Glutamatergic neuron (in vitro differentiated cells): ENCODE measurements around the gene BUD23. TPM values are rescaled to one million over a fixed set of nuclear protein-coding genes. Genes with fewer than 3 reads are reported as not detected.

ENCODE experiments used
- DNase-seq: peaks from one replicate; pipeline ENCODE4 v3.0.0; 2022
- H3K27ac Mint-ChIP-seq: one replicate; pipeline ENCODE4 v1.8.0; 2020; ENCODE audit warnings: mild to moderate bottlenecking, mixed read lengths, inconsistent platforms; ENCODE audit not compliant: unreplicated experiment
- H3K27me3 Mint-ChIP-seq: one replicate; pipeline ENCODE4 v1.8.0; 2020; ENCODE audit warnings: mild to moderate bottlenecking, moderate library complexity, mixed read lengths, inconsistent platforms; ENCODE audit not compliant: unreplicated experiment
- H3K36me3 Mint-ChIP-seq: one replicate; pipeline ENCODE4 v1.8.0; 2020; ENCODE audit warnings: mild to moderate bottlenecking, mixed read lengths, inconsistent platforms; ENCODE audit not compliant: unreplicated experiment
- H3K4me1 Mint-ChIP-seq: one replicate; pipeline ENCODE4 v1.8.0; 2020; ENCODE audit warnings: mild to moderate bottlenecking, low read depth, mixed read lengths, inconsistent platforms; ENCODE audit not compliant: unreplicated experiment
- H3K4me3 Mint-ChIP-seq: one replicate; pipeline ENCODE4 v1.8.0; 2020; ENCODE audit warnings: mild to moderate bottlenecking, mixed read lengths, inconsistent platforms; ENCODE audit not compliant: unreplicated experiment
- H3K9me3 Mint-ChIP-seq: one replicate; pipeline ENCODE4 v1.8.0; 2020; ENCODE audit warnings: mild to moderate bottlenecking, moderate library complexity, mixed read lengths, inconsistent platforms; ENCODE audit not compliant: unreplicated experiment
- long read RNA-seq: library from polyadenylated mRNA; unstranded; transcript quantifications from one replicate; pipeline ENCODE4 v2.0.0, GENCODE V29; 2020; ENCODE audit not compliant: unreplicated experiment
- total RNA-seq: library from RNA; stranded (reverse); fragmentation: NEBNext Ultra II Directional; extraction: Animal tissue kit (Norgen Biotek cat#: 25700); gene quantifications from one replicate; pipeline ENCODE4 v1.2.1, GENCODE V29; 2021; ENCODE audit not compliant: unreplicated experiment
- TF ChIP-seq, protein P1 (sequence below): fragments of 200-600 bp; sonication (generic); IDR thresholded peaks from one replicate; pipeline ENCODE4 v1.5.0; 2021; ENCODE audit not compliant: partially characterized antibody, unreplicated experiment

Gene BUD23, protein sequence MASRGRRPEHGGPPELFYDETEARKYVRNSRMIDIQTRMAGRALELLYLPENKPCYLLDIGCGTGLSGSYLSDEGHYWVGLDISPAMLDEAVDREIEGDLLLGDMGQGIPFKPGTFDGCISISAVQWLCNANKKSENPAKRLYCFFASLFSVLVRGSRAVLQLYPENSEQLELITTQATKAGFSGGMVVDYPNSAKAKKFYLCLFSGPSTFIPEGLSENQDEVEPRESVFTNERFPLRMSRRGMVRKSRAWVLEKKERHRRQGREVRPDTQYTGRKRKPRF
- total RNA-seq = 42.6 TPM
- long read RNA-seq, transcript BUD23-201 (12 exons, 1,230 nt) = major isoform, 35 of 41 reads
- long read RNA-seq, partial matches to known transcripts = 2 of 41 reads
- long read RNA-seq, other reads (novel, unspliced or antisense) = 3 of 41 reads

DNA sequence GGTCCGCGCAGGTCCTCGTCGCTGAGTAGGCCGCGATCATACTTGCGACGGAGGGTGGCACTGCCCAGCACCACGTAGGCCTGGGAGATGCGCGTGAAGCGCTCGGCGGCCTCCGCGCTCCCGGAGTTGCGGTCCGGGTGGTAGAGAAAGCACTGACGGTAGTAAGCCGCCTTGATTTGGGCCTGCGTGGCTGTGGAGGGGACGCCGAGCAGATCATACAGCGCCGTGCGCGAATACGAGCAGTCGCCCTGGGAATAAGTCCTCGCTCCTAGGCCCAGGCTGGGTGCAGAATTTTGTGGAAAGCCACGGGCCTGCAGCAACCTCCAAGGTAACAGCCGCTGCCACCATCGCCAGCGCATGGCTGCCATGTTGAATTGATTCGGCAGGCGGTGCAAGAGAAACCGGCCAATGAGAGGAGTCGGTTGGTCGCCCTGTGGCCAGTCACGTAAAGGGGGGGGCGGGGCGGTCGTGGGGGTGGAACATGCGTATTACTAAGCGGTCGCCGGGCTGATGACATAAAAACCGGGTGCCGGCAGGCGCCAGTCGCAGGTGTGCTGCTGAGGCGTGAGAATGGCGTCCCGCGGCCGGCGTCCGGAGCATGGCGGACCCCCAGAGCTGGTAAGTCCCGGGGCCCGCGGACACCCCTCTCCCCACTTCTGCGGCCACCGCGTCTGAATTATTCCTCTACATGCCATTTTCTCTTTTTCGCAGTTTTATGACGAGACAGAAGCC lies at the start of gene BUD23, which contains the start of gene DNAJC30:
BUD23 (plus strand) TSS at position 542 of the 732 bp plus-strand sequence; CDS start at position 571, 29 bp downstream.
DNAJC30 (minus strand) TSS at position 398 of the 732 bp plus-strand sequence; CDS start at position 368, 30 bp downstream.
- H3K4me3 Mint-ChIP-seq = peak within 1 kb of the TSS; percentile 100

DNA sequence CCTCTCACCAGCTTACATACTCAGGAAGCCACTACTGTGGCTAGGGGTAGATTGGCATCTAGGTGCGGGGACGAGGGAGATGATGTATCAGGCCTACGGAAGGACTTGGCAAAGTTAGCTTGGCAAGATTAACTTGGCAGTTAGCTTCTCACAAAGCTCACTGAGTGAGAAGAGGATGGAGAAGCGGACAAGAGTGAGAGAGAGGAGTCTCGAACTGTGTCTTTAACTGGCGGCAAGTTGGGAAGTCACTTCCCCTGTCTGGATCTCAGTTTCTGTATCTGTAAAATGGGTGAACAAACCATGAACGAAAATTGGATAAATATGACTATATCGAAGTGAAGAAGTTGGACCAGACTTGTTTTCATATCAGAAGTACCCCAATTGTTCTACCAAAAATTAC lies 49.6 kb upstream of the BUD23 start:
- TF ChIP-seq, protein P1, sequence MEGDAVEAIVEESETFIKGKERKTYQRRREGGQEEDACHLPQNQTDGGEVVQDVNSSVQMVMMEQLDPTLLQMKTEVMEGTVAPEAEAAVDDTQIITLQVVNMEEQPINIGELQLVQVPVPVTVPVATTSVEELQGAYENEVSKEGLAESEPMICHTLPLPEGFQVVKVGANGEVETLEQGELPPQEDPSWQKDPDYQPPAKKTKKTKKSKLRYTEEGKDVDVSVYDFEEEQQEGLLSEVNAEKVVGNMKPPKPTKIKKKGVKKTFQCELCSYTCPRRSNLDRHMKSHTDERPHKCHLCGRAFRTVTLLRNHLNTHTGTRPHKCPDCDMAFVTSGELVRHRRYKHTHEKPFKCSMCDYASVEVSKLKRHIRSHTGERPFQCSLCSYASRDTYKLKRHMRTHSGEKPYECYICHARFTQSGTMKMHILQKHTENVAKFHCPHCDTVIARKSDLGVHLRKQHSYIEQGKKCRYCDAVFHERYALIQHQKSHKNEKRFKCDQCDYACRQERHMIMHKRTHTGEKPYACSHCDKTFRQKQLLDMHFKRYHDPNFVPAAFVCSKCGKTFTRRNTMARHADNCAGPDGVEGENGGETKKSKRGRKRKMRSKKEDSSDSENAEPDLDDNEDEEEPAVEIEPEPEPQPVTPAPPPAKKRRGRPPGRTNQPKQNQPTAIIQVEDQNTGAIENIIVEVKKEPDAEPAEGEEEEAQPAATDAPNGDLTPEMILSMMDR = no peak
- H3K4me3 Mint-ChIP-seq = no peak overlapping the region
- H3K36me3 Mint-ChIP-seq = no peaks in the 10 kb centered on the region
- H3K27ac Mint-ChIP-seq = no peak overlapping the region
- peaks cover 4% of the 10 kb centered on the region for H3K9me3 Mint-ChIP-seq
- no peaks in the 10 kb centered on the region for H3K4me1 Mint-ChIP-seq
- DNase-seq = no peak
- peaks cover 3% of the 10 kb centered on the region for H3K27me3 Mint-ChIP-seq

More for the DNA sequence above, at the start of gene BUD23, which contains the start of gene DNAJC30:
- DNase-seq = peak; percentile 96
- H3K36me3 Mint-ChIP-seq = peaks cover 4% of the 10 kb centered on the region
- TF ChIP-seq, protein P1 = no peak
- peaks cover 10% of the 10 kb centered on the region for H3K9me3 Mint-ChIP-seq
- H3K27me3 Mint-ChIP-seq = peaks cover 3% of the 10 kb centered on the region
- H3K4me1 Mint-ChIP-seq = peaks cover 13% of the 10 kb centered on the region
- H3K27ac Mint-ChIP-seq = peak within 1 kb of the TSS; percentile 88

DNA sequence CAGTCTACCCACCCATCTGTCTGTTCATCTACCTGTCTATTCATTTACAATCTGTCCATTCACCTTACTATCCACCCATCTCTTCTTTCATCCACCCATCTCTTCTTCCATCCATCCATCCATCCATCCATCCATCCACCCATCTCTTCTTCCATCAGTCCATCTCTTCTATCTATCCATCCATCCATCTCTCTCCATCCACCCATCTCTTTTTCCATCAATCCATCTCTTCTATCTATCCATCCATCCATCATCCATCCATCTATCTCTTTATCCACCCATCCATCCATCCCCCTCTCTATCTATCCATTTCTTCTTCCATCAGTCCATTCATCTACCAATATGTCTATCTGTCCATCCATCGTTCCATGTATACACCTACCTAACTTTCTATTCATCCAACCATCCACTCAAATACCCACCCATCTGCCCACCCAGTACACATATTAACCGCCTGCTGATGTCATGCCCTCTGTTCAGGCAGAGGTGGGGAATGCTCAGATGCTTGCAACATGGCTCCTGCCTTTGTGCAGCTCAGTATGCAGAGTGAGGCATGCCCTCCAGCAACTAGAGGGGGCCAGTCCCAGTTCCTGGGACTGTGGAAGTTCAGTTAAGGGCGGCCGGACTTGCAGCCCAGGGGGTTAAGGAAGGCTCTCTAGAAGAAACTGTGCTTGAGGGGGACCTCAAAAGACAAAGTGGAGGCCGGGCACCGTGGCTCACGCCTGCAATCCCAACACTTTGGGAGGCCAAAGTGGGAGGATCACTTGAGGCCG lies 47.8 kb upstream of the BUD23 start:
- Mint-ChIP-seq H3K27me3 (peaks cover 1% of the 10 kb centered on the region), H3K27ac (no peak overlapping the region), H3K4me1 (no peaks in the 10 kb centered on the region), H3K9me3 (peaks cover 4% of the 10 kb centered on the region), H3K36me3 (no peaks in the 10 kb centered on the region), H3K4me3 (no peak overlapping the region)
- TF ChIP-seq, protein P1 = no peak
- DNase-seq = no peak

DNA sequence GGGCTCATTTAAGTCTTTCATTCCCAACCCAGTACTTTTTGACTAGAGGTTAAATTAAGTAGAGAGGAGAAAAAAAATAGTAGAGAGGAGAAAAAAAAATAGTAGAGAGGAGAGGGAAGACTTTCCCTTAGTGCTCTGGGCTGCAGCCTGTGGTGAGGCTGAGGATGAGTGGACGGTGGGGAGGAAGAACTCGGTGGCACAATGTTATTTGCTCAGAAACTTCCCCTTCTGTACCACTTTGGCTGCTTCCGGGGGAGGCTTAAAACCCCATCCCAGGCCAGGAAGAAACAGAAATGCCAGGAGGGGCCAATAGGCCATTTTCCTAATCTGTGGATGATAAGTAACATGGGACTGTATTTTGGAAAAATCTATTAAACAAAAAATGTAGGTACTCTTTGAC lies 44.5 kb upstream of the BUD23 start:
- Mint-ChIP-seq H3K4me1 (no peaks in the 10 kb centered on the region), H3K27me3 (peaks cover 1% of the 10 kb centered on the region), H3K9me3 (peaks cover 4% of the 10 kb centered on the region), H3K36me3 (no peaks in the 10 kb centered on the region), H3K27ac (no peak overlapping the region), H3K4me3 (no peak overlapping the region)
- TF ChIP-seq, protein P1 = no peak
- DNase-seq = no peak
